Stimulated activated CD8-positive, alpha-beta memory T cell treated with anti-CD3 and anti-CD28 coated beads, Interleukin-4, amount 100 ng/mL, for 4 hours (primary cell): ENCODE results near the gene ANKRD9.

Experiments used
- DNase-seq, 2 donors: peaks; one replicate each; pipeline ENCODE4 v3.0.0-alpha.2; 2020; ENCODE audit warnings: low read depth in 2 of 2, low spot score in 1 of 2

The ANKRD9 gene

DNA sequence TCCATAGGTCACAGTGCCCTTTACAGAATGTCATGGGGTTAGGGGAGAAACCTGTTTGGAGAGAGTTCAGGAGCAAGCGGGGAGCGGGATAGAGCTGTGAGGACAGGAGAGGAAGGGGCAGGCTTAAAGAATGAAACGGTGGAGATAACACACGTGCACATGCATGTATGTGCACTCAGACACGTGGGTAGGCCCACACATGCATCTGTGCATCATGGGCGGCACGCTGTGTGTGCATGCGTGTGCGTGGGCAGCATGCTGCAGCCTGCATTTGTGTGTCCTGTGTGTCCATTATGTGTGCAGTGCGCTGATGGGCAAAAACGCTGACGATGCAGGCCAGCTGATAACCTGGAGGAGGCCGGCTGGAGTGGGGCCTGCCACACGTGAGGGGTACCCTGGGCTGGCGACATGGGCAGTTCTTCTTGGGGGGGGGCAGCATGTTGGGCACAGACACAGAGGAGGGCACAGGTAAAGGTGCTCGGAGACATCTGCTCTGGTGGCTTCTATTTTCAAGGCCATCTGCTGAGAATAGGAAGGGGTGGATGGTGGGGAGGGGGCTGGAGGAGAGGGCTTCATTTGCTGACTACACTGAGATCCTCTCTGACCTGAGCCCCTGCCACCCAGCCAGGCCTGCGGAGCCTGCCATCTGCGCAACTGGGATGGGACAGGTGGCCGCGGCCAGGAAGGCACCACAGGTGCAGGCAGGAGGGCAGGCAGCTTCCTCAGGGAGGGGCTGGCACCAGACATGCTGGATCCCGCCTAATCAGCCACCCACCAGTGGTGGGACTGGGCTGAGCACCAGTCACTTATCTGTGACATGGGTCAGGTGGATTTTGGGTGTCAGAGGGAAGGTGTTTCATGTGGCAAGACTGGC lies 4.6 kb upstream of the ANKRD9 start:
- no peak for DNase-seq

DNA sequence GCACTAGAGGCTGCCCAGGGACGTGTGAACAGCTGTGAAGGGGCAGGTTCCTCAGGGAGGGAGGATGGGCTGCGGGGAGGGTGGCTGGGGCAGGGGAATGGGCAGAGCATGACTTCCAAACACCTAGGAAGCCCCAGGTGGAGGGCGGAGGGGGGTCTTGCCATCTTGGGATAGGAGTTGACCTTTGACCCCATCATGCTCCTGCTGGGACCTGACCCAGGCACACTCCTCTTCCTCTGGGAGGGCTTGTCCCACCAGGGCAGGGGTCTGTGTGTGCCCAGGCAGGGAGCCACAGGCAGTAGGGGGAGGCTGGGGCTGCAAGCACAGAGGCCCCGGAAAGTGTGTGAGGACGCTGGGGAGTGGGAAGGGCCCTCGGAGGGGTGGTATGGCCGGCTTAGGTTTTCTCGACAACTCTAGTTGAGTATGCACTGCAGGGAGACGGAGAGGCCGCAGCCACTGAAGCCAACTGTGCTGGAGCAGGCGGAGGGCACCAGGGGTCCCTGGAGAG lies 3.3 kb upstream of the ANKRD9 start:
- DNase-seq = no peak

DNA sequence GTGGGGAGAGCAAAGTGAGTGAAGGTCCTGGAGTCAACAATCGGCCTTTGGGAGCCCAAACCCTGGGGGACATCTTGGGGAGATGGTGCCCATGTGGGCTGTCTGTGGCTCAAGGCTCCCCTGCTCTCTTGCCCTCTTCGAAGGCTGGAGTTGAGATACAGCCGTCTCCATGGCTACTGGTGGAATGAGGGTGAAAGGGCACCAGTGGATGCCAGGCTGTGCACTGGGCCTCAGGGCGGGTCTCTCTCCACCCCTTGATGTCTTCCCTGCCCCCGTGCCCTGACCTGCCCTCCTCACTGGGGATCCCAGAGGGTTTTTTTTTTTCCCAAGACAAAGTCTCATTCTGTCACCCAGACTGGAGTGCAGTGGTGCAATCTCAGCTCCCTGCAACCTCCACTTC lies 2.0 kb upstream of the ANKRD9 start:
- no peak for DNase-seq

DNA sequence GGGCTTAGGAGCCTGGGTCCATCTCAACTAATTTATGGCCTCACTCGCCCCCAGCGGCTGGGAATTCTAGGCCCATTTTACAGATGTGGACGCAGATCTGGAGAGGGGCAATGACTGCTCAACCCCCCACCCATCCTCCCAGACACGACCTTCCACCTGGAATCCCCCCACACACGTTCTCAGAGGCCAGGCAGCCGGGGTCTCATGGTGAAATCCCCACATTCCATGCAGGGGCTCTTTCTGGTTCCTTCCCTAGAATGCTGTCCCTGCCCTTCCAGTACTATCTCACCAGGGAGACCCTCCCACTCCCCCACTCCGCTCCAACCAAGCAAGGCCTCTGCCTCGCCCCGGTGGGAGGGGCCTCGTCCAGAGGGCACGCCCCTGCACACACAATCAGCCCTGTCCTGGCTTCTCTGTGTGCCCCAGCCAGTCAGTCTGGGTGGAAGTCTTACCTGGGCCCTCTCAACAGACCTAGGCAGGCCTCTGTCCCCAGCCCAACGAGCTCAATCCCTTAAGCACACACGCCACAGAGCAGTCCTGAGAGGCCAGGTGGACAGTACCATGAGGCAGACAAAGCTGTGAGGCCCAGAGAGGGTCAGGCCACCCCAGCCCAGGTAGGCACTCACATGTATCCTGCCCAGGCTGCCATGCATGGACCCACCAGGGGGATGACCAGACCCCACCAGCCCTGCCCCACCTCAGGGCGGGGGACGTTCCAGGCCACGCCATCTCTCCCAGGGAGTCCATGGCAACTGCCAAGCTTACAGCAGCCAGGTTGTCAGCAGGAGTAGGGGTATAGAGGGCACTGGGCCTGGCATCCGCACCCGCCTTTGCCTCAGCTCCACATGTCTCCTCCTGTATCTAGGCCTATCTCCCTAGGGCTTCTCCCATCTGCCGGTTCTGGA lies 1.3 kb upstream of the ANKRD9 start:
- DNase-seq = no peak

DNA sequence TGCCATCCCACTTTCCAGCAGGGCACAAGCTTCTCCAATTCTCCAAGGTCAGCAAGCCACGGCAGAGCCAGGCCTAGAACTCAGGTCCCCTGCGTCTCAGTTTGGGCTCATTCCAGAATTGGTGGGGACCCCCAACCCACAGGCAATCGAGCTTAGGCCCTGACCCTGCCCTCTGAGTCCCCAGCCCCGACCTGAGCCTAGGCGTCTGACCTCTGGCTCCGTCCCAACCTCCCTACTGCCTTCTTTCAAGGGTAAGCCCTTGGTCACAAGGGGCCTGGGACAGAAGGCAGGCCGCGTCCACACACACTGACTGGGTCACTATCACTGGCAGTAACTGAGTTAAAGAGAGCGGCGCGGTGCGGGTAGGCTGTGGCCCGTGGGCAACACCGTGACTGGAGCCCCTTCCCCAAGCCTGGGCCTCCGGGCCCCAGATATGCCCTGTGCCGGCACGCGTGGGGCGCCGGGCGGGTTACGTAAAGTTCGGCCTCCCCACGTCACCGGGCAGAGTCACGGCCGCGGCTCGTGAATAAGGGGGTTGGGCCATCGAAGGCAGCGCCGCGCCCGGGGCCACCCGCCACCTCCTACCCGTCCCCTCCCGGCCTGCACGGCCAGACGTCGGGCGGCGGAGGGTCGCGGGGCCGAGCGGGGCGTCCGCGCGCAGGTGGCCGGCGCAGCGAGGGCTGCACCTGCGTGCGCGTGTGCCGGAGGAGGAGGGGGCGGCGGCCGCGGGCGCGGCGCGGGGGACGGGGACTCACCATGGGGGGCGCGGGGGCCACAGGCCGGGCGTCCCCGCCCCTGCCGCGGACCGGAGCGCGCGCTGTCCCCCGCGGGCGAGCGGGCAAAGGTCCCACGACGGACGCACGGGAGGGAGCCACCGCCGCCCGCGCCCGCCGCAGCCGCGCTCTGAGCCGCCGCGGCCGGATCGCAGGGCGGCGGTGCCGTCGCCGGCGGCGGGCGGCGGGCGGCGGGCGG lies 516 bp downstream of the ANKRD9 start:
- no peak for DNase-seq

DNA sequence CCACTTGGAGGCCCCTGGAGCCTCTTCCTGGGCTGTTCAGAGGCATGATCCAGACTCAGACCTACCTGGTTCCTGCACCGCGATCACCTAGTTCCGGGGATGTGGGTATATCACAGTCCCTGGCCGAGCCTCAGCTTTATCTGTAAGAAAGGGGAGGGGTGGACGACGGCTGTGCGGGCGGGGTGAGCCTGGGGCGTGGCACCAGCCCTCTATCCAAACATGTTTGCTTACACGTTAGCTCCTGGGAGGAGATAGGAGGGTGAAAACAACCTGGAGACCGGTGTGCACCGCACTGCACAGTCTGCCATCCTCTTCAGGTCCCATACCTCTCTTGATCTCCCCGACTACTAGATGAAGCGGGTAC lies 1.2 kb downstream of the ANKRD9 start:
- DNase-seq = no peak

DNA sequence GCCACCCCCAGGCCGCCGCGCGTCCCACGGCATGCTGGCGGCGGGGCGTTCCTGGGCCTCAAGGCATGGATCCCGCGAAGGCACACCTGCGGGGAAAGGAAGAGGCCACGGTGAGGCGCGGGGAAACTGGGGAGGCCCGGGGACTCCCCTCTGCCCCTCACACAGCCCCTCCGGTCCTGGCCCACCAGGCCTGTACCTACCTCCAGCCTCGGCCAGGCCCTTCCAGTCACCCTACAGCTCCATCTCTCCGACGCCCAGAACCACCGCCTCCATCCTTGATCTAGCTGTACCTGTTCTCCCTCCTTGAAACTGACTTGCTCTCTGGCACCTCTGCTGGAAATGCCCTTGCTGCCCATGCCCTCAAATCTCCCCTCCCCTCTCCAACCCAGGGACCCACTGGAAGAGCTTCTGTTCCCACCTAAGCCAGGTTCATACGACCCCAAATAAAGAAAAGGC lies 1.7 kb downstream of the ANKRD9 start:
- DNase-seq = no peak

DNA sequence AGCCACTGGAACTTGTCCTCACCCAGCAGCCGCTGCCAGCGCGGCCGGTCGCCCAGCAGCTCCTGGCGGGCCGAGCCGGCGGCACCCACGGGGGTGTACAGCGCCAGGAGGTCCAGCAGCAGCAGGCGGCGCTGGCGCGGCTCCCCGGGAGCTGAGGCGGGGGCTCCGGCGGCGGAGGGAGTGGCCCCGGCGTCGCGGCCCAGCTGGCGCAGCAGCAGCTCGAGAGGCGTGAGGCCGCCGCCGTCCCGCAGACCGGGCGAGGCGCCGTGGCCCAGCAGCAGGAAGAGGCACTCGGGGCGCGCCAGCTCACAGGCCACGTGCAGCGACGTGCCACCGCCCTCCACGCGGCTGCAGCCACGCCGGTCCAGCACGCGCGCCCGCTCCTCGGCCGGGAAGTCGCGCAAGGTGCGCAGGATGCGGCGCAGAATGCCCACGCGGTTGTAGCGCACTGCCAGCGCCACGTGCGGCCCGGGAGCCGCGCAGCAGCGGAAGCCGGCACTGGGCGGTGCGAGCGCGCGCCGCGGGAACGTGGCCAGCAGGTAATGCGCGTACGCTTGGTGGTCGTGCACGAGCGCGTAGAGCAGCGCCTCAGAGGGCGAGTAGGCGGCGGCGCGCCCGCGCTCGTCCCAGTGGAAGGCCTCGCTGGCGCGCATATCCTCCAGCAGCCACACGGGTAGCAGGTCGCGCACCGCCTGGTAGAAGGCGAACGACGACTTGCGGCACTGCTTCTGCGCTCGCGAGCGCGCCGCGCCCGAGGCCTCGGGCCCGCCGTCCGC lies 2.3 kb downstream of the ANKRD9 start:
- no peak for DNase-seq

DNA sequence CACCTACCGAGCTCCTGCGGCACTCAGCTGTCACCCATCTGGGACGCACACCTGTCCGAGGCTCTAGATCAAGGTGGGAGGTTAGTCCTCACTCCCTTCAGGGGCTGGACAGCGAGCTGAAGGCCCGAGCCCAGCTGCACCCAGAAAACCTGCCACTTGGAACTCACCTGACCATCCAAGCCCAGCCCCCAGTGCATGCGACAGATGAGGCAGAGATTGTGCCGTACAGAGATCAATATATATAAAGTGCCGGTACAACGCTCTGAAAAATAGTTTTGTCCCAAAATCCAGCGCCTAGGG lies 3.0 kb downstream of the ANKRD9 start:
- DNase-seq = no peak

DNA sequence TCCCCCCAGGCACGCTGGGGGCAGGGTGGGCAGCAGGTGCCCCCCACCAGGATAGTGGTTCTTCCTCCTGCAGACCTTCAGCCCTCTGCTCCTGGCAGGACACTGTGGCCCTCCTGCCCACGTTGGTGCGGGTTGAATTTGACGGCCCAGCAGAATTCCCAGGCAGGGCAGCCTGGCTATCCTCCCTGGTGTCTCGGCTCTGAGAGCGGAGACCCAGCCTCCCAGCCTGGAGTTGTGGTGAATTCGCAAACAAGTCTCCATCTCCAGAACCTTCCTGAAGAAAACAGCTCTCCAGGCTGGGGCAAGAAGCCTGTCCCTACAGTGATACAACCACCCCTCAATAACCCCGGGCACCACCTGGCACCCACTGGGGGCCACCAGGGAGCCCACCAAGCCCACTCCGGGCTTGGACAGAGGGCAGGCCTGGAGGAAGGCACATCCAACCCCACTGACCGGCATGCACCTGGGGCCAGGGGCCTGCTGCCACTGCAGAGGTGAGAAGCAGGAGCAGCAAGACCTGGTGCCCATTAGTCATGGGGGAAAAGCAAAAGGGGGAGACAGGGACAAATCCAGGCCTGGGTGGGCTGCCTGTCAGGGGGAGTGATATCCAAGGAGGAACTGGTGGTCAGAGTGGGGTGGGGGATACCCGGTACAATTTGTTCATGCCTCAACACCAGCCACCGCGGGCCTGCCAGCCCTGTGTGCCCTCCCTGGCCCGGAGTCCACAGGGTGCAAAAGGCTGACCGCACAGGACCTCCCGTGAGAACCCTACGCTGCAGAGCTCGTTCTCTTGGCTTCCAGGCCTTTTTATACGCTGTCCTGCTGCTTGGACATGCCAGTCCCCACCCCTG lies 3.6 kb downstream of the ANKRD9 start:
- no peak for DNase-seq

DNA sequence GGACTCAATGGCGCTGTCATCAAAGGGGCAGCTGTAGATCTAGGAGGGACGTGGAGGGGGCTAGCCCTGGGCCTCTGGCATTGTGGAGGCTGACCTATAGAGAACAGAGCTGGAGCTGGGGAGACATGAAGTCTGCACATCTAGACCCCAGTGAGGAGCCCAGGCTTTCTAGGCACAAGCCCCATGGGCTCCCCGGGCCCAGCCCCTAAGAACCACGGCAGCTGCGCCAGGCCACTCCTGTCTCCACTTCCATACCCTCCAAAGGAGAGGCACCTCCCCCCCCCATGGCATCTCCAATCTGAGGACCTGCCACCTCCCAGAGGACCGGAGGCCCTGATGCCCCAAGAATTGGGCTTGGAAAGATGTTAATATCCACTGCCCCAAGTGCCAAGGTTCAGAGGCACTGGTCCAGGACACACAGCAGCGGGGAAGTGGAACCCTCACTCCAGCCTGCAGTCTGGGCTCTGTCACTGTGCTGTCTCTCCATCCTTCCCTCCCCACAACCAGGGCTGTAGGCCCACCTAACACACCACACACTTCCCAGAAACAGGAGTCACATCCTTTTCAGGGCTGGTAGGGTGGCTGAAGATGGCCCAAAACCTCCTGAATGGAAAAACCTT lies 4.5 kb downstream of the ANKRD9 start:
- no peak for DNase-seq

DNA sequence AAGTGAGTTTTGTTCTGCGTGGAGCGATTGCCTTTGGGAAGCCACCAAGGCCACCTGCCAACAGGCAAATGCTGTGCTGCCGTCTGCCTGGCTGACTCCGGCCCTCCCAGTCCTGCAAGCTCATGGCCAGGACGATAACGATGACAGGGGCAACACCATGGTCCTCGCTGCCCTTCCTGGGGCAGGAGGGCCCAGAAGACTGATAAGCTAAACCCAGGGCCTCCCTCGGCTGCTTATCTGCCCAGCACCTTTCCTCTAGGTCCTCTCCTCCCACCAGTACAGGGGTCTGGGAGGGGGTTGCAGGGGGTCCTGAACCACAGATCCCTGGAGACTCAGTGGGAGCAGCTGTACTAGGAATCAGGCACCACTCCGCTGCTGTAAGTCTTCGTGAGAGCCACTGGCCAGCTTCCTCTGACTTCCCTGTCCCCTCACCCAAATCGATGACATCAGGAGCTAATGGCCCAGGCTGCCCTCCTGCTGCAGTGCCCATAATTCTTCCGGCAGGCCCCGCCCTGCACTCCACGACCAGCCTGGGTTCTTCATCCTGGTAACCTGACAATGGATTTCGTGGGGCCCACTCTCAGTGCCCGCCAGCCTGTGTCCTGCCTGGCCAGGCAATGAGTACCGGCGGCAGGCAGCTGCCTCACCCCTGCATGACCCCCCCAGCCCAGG lies 5.1 kb downstream of the ANKRD9 start:
- no peak for DNase-seq

DNA sequence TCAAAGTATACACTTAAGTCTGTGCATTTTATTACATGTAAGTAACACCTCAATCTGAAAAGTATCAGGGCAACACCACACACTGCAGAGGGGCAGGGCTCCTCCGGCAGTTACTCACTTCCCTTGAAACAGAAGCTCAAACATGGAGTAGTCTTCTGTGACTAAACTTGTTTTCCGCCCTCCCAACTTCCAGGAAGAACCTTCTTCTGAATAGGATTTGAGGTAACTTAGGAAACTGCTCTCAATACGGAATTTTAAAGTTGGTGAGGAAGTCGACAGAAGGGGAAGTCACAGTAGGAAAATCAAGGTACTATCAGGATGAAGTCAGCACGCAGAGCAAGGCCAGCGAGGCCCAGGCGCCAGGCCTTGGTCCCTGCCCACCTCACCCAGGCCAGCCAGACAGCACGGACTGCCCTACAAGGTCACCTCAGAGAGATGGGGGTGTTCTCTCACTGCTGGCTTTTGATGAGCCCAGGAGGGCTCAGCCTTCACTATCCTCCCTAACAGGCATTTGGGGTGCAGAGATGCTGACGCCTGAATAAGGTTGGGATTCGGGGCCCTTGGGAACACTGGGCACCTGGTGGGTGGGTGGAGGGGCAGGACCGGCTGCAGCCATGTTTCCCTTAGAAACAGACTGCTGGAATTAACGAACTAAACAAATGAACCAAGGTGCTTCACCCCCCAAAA lies 5.8 kb downstream of the ANKRD9 start:
- no peak for DNase-seq

DNA sequence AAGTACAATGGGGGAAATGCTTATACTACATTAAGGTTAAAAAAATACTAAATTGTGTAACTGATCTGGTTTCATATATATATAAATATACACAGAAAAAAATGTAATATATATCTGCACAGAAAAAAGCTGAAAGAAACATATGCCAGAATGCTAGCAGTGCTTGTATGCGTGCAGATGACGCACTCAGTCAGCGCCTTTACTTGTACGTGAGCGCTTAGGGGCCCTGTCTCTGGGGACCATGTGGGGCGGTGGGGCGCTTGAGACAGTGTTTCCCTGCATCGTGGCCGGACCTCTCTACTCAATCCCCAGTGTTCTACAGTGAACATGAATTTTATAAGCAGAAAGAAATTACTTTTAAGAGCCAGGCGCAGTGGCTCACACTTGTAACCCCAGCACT lies 7.0 kb downstream of the ANKRD9 start:
- DNase-seq = no peak

DNA sequence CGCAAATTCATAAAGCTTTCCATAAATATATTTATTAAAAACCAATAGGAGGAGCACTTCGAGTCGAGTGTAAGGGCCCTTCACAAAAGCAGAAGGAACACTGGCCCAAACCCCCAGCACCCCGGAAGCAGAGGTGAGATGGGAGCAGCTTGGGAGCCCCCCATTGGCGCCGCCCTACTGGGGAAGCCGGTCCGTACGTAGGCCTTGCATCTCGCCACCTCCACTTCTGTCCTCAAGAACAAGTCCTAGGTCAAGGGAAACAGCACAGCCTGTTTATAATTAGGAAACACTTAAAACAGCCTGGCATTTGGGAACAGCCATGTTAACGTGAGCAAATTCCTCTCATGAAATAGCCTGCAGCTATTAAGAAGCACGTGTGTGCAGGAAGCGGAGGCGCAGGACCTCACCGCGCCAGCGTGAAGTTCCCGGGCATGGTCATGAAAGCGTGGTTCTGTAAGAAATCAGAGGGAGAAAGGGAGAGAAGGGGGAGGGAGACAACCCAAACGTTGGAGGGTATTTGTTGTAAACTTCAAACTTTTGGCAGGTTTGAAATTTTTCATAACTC lies 7.7 kb downstream of the ANKRD9 start:
- no peak for DNase-seq

DNA sequence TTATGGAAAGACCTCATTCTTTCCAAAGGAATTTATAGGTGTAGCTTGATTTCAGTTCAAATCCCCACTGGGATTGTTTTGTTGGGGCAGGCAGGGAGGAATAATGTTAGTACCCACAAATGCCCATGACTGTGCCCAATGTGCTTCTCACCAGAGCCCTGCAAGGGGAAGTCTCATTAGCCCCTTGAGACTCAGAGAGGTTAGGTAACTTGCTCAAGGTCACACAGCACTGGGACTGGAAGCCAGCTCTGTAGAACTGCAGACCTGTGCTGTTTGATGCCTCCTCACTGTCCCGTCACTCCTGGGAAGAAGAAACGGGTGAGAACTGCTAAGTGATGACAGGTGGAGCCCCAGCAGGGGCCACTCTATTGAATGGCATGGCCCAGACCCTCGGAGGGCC lies 8.9 kb downstream of the ANKRD9 start:
- DNase-seq = no peak

DNA sequence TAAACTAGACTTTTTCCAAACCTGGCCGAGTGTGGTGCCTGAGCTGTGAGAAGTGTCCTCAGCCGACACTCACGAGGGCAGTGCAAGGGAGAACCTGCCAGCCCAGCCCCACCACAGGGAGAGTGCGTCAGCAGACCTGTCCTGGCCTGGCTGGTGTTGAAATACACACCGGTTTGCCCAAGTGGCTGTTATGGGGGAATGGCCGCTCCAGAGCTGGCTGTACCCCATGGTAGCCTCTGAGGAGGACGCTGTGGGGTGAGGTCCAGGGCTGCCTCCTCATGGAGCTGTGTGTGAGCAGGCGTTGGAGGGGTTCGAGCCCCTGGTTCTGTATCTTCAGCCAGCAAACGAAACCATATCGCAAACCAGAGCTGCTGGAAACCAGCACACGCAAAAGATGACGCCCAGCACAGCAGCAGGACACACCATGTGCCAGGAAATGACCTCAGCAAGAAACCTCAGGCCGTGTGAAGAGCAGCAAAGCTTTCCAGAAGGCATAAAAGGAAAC lies 9.4 kb downstream of the ANKRD9 start:
- DNase-seq = no peak
